Small intestine (tissue), 4 donors: ENCODE results near the gene PEAK1. TPM values are rescaled to one million over a fixed set of nuclear protein-coding genes. Genes with fewer than 3 reads are reported as not detected.

ENCODE experiments used
- polyA plus RNA-seq, 4 donors: library from polyadenylated mRNA; stranded (reverse) in 3 of 4; unstranded in 1 of 4; fragments of 200-250 nt in 3 of 4; fragments of 120-200 nt in 1 of 4; gene quantifications; one replicate each; pipeline versions ENCODE4 v1.2.1 to v1.2.3, GENCODE V29; 2013
- donor health status: healthy with polysubstance abuse.
- donor health status: Bipolar disorder and iron deficiency.
- donor health status: healthy.

Gene PEAK1
- polyA plus RNA-seq, 4 donors = 1.4 to 24.8 (median 5.3) TPM

Other genes starting within 250 kb of the PEAK1 start
- gene HMG20A, start 784 bp upstream of the PEAK1 start, polyA plus RNA-seq = 10 to 100 TPM in 2 of 4 donors, 1 to 10 TPM in 2; 6.5 to 37.4 (median 10.5) TPM
- 1 to 10 TPM in 2 of 4 donors, not detected in 2; 4.5 to 6.1 TPM for gene LINGO1, start 212.8 kb upstream of the PEAK1 start, polyA plus RNA-seq